Common myeloid progenitor, CD34-positive (primary cell): ENCODE results near the gene FBXL16.

ENCODE experiments used
- CTCF ChIA-PET: fragments of 350-600 bp; sonication (Branson Sonifier 250); formaldehyde crosslinking; loops from one replicate; lab custom pipeline; 2021; ENCODE audit warnings: antibody characterized with exemption; lab: Charles Lee
- POLR2A ChIA-PET: fragments of 350-600 bp; sonication (Branson Sonifier 250); formaldehyde crosslinking; loops from one replicate; lab custom pipeline; 2021; ENCODE audit warnings: antibody characterized with exemption; lab: Charles Lee
- DNase-seq, 3 donors: peaks; one replicate each; pipeline versions ENCODE4 v3.0.0 to v3.0.0-alpha.2; 2013
- H3K27ac ChIP-seq, 2 experiments: 1 replicate in 1 of 2; 2 replicates in 1 of 2; pipeline ENCODE4 v1.7.0; 2013; ENCODE audit warnings: inconsistent platforms in 2 of 2, low read length in 2 of 2, mild to moderate bottlenecking in 2 of 2, low read depth in 1 of 2, moderate library complexity in 1 of 2; ENCODE audit not compliant: severe bottlenecking in 2 of 2, insufficient read depth in 1 of 2, poor library complexity in 1 of 2
- H3K27me3 ChIP-seq, 5 experiments: replicated peaks in 2 of 5; 1 replicate in 3 of 5; 2 replicates in 2 of 5; pipeline versions ENCODE4 v1.6.1 to v1.7.0; 2013; ENCODE audit warnings: low read length in 4 of 5, mild to moderate bottlenecking in 2 of 5, moderate library complexity in 2 of 5, inconsistent platforms in 1 of 5; ENCODE audit not compliant: insufficient read depth in 5 of 5, control insufficient read depth in 4 of 5
- H3K36me3 ChIP-seq, 4 experiments: 1 replicate in 2 of 4; 2 replicates in 2 of 4; pipeline versions ENCODE4 v1.6.1 to v1.7.0; 2013; ENCODE audit warnings: low read length in 3 of 4, control low read depth in 1 of 4, mild to moderate bottlenecking in 1 of 4; ENCODE audit not compliant: control insufficient read depth in 4 of 4, insufficient read depth in 4 of 4
- H3K4me1 ChIP-seq, 4 experiments: 1 replicate in 3 of 4; 2 replicates in 1 of 4; pipeline versions ENCODE4 v1.6.1 to v1.7.1; 2013; ENCODE audit warnings: low read length in 3 of 4, mild to moderate bottlenecking in 3 of 4, control low read depth in 1 of 4, inconsistent platforms in 1 of 4, moderate library complexity in 1 of 4; ENCODE audit not compliant: control insufficient read depth in 4 of 4, insufficient read depth in 4 of 4; ENCODE audit errors: control extremely low read depth in 1 of 4
- H3K4me3 ChIP-seq, 7 experiments: 1 replicate in 4 of 7; 2 replicates in 3 of 7; pipeline versions ENCODE4 v1.5.1 to v1.7.0; 2013; ENCODE audit warnings: mild to moderate bottlenecking in 7 of 7, low read length in 6 of 7, moderate library complexity in 6 of 7, inconsistent platforms in 2 of 7, low read depth in 2 of 7, control low read depth in 1 of 7; ENCODE audit not compliant: insufficient read depth in 4 of 7, control insufficient read depth in 1 of 7; ENCODE audit errors: extremely low read depth in 1 of 7
- H3K9me3 ChIP-seq, 5 experiments: 1 replicate in 4 of 5; 2 replicates in 1 of 5; pipeline versions ENCODE4 v1.6.1 to v1.7.1; 2013; ENCODE audit warnings: low read length in 4 of 5, mild to moderate bottlenecking in 2 of 5, inconsistent platforms in 1 of 5, low read depth in 1 of 5, moderate library complexity in 1 of 5; ENCODE audit not compliant: control insufficient read depth in 4 of 5, insufficient read depth in 2 of 5; ENCODE audit errors: control extremely low read depth in 1 of 5
- WGBS: methylation state at CpG from one replicate; pipeline ENCODE4 v1.1.5; 2013; ENCODE audit not compliant: insufficient coverage; 5-methylcytosine and 5-hydroxymethylcytosine counted together

The FBXL16 gene

GRCh38 chr16:667113-667779, 38.4 kb downstream of the FBXL16 start:
- WGBS: 95% methylated on average over 19 of the region's 22 CpGs
- POLR2A ChIA-PET: no interaction called here
- Histone ChIP-seq H3K27ac (peak overlapping the region in 1 of 2 experiments; percentile 76), H3K27me3 (no peaks in the 10 kb centered on the region), H3K4me1 (peaks cover 0 to 20% (median 16%) of the 10 kb centered on the region in 4 experiments), H3K36me3 (peaks cover 2 to 49% (median 27%) of the 10 kb centered on the region in 4 experiments), H3K9me3 (no peaks in the 10 kb centered on the region), H3K4me3 (peak overlapping the region in 1 of 7 experiments; percentile 59)
- DNase-seq: no peak
- CTCF ChIA-PET: interaction anchor here (0.8 to 2.4 kb wide), 9 partner anchors 9 to 93 kb away, joined by 3 to 8 read pairs (median 3); partner anchors contain the start of genes METTL26, RHBDL1 and WDR90

GRCh38 chr16:666572-666971, 39.0 kb downstream of the FBXL16 start:
- 98% methylated on average over 12 of the region's 13 CpGs for WGBS
- Histone ChIP-seq H3K36me3 (peaks cover 2 to 44% (median 23%) of the 10 kb centered on the region in 4 experiments), H3K9me3 (no peaks in the 10 kb centered on the region), H3K4me3 (no peak overlapping the region), H3K27me3 (no peaks in the 10 kb centered on the region), H3K4me1 (peaks cover 0 to 21% (median 18%) of the 10 kb centered on the region in 4 experiments), H3K27ac (no peak overlapping the region)
- DNase-seq: no peak
- POLR2A ChIA-PET: no interaction called here
- CTCF ChIA-PET: interaction anchor here (0.8 to 2.4 kb wide), 5 partner anchors 9 to 22 kb away, joined by 3 to 8 read pairs (median 4); partner anchors contain the start of gene RHBDL1

- no peaks in the 10 kb centered on the region for H3K27me3 ChIP-seq
Observed at GRCh38 chr16:662597-662996, 43.0 kb downstream of the FBXL16 start.

GRCh38 chr16:662095-662494, 43.5 kb downstream of the FBXL16 start:
- over 99% methylated on average over 19 of the region's 19 CpGs for WGBS
- Histone ChIP-seq H3K4me1 (peaks cover 0 to 19% (median 16%) of the 10 kb centered on the region in 4 experiments), H3K36me3 (peaks cover 0 to 39% (median 12%) of the 10 kb centered on the region in 4 experiments), H3K9me3 (no peaks in the 10 kb centered on the region), H3K27ac (no peak overlapping the region), H3K4me3 (no peak overlapping the region), H3K27me3 (no peaks in the 10 kb centered on the region)
- POLR2A ChIA-PET: no interaction called here
- no peak for DNase-seq
- CTCF ChIA-PET: interaction anchor here (0.8 to 1.7 kb wide), 7 partner anchors 9 to 87 kb away, joined by 3 to 5 read pairs (median 4); no protein-coding TSS in a partner anchor

More at GRCh38 chr16:662597-662996, 43.0 kb downstream of the FBXL16 start:
- Histone ChIP-seq H3K4me1 (peaks cover 0 to 24% (median 19%) of the 10 kb centered on the region in 4 experiments), H3K27ac (no peak overlapping the region), H3K36me3 (peaks cover 0 to 38% (median 11%) of the 10 kb centered on the region in 4 experiments), H3K9me3 (no peaks in the 10 kb centered on the region), H3K4me3 (no peak overlapping the region)
- ChIA-PET CTCF (interaction anchor here (1.1 to 1.6 kb wide), 2 partner anchors 20 to 26 kb away, joined by 3 to 5 read pairs; no protein-coding TSS in a partner anchor), POLR2A (no interaction called here)
- 96% methylated on average over 15 of the region's 21 CpGs for WGBS
- DNase-seq: no peak

GRCh38 chr16:661184-661821, 44.3 kb downstream of the FBXL16 start:
- POLR2A ChIA-PET: interaction anchor here (1.1 to 1.4 kb wide), 2 partner anchors 11 to 25 kb away, joined by 3 read pairs; no protein-coding TSS in a partner anchor
- peaks cover 0 to 19% (median 16%) of the 10 kb centered on the region in 4 experiments for H3K4me1 ChIP-seq
- no peaks in the 10 kb centered on the region for H3K27me3 ChIP-seq
- peaks cover 0 to 36% (median 14%) of the 10 kb centered on the region in 4 experiments for H3K36me3 ChIP-seq
- 81% methylated on average over 28 of the region's 35 CpGs for WGBS
- H3K27ac ChIP-seq: peak overlapping the region in 1 of 2 experiments; percentile 1
- H3K4me3 ChIP-seq: peak overlapping the region in 2 of 7 experiments; percentile 26 to 42
- no peak for DNase-seq
- CTCF ChIA-PET: interaction anchor here (0.6 to 1.7 kb wide), 10 partner anchors 10 to 86 kb away, joined by 3 to 6 read pairs (median 4); partner anchors contain the start of gene RHBDL1
- H3K9me3 ChIP-seq: no peaks in the 10 kb centered on the region

GRCh38 chr16:660459-661183, 45.0 kb downstream of the FBXL16 start:
- H3K4me3 ChIP-seq: peak overlapping the region in 4 of 7 experiments; percentile 15 to 74 (median 56)
- 19% methylated on average over 25 of the region's 43 CpGs for WGBS
- POLR2A ChIA-PET: interaction anchor here (1.1 to 1.4 kb wide), 2 partner anchors 10 to 24 kb away, joined by 3 read pairs; no protein-coding TSS in a partner anchor

More at GRCh38 chr16:660459-661183, 45.0 kb downstream of the FBXL16 start:
- peak; percentile 83 to 93 (median 90) for DNase-seq
- H3K36me3 ChIP-seq: peaks cover 0 to 38% (median 14%) of the 10 kb centered on the region in 4 experiments
- no peaks in the 10 kb centered on the region for H3K9me3 ChIP-seq
- H3K27me3 ChIP-seq: no peaks in the 10 kb centered on the region
- H3K27ac ChIP-seq: peak overlapping the region in 1 of 2 experiments; percentile 1
- CTCF ChIA-PET: interaction anchor here (0.6 to 2.7 kb wide), 16 partner anchors 10 to 269 kb away, joined by 3 to 16 read pairs (median 4); partner anchors contain the start of genes METTL26, RHBDL1 and WDR90
- H3K4me1 ChIP-seq: peaks cover 0 to 19% (median 16%) of the 10 kb centered on the region in 4 experiments
